Prostate gland (tissue), 2 donors: Measurements from ENCODE around the gene CEP85L.

Experiments
- CTCF ChIP-seq, 4 experiments: fragments of 200-600 bp in 2 of 4; fragments of 450-650 bp in 2 of 4; sonication (generic) in 2 of 4; IDR thresholded peaks; 1 replicate in 3 of 4; 2 replicates in 1 of 4; pipeline ENCODE4 v1.5.1; 2016 to 2019; ENCODE audit warnings: antibody characterized with exemption in 4 of 4, mild to moderate bottlenecking in 2 of 4, moderate library complexity in 2 of 4
- POLR2A ChIP-seq: fragments of 450-650 bp; IDR thresholded peaks from one replicate; pipeline ENCODE4 v1.6.1; 2016; ENCODE audit warnings: antibody characterized with exemption, mild to moderate bottlenecking
- POLR2AphosphoS5 ChIP-seq: sonication (generic); formaldehyde crosslinking; IDR thresholded peaks from one replicate; pipeline ENCODE4 v1.6.1; 2017; ENCODE audit warnings: antibody characterized with exemption

GRCh38 chr6:118697554-118697953 lies 46.2 kb upstream of the CEP85L start:
- TF ChIP-seq CTCF (IDR thresholded peaks at IDR 0.05) (no peak), POLR2AphosphoS5 (no peak), POLR2A (no peak)
